Epithelial cell of proximal tubule (primary cell): ENCODE measurements around the gene SH3BP2. TPM values are rescaled to one million over a fixed set of nuclear protein-coding genes. Genes with fewer than 3 reads are reported as not detected.

ENCODE experiments used
- DNase-seq: peaks from one replicate; pipeline ENCODE4 v3.0.0-alpha.2; 2011; ENCODE audit warnings: low read depth
- H3K4me3 ChIP-seq: 2 replicates; pipeline ENCODE4 v1.5.1; 2011; ENCODE audit warnings: low read depth, mild to moderate bottlenecking, low read length
- CTCF ChIP-seq: conservative IDR thresholded peaks from 2 replicates; pipeline ENCODE4 v1.5.1; 2012; ENCODE audit warnings: low read depth, mild to moderate bottlenecking, low read length
- total RNA-seq: library from RNA; depleted of rRNA; stranded (reverse); fragments of >200 nt; gene quantifications from 2 replicates; pipeline ENCODE4 v1.2.3, GENCODE V29; 2015

Gene SH3BP2
- total RNA-seq, 1 donor from 2014 or later, result 53.3 TPM

- peak; percentile 80 for DNase-seq
- TF ChIP-seq CTCF, result no peak
- no peak overlapping the region for H3K4me3 ChIP-seq
Observed at GRCh38 chr4:2862528-2862927, 69.6 kb downstream of the SH3BP2 start.

GRCh38 chr4:2863649-2864048, 70.8 kb downstream of the SH3BP2 start:
- DNase-seq, result no peak
- TF ChIP-seq CTCF, result no peak
- no peak overlapping the region for H3K4me3 ChIP-seq

- no peak overlapping the region for H3K4me3 ChIP-seq
- DNase-seq, result no peak
- no peak for TF ChIP-seq CTCF
Observed at GRCh38 chr4:2865196-2865780, 72.4 kb downstream of the SH3BP2 start.

- TF ChIP-seq CTCF, result no peak
- no peak overlapping the region for H3K4me3 ChIP-seq
- no peak for DNase-seq
Observed at GRCh38 chr4:2866160-2866861, 73.4 kb downstream of the SH3BP2 start.

- no peak for TF ChIP-seq CTCF
- H3K4me3 ChIP-seq, result no peak overlapping the region
- no peak for DNase-seq
Observed at GRCh38 chr4:2866891-2867290, 74.0 kb downstream of the SH3BP2 start.

- H3K4me3 ChIP-seq, result peak overlapping the region; percentile 19
- TF ChIP-seq CTCF, result no peak
- DNase-seq, result no peak
Observed at GRCh38 chr4:2867758-2868491, 75.0 kb downstream of the SH3BP2 start.
